Upper lobe of right lung (tissue), 1 donor: ENCODE results near the gene SLC35F3. TPM values are rescaled to one million over a fixed set of nuclear protein-coding genes. Genes with fewer than 3 reads are reported as not detected.
A peak's percentile ranks its signal among the peaks of the same experiment; 100 is the strongest.

ENCODE experiments used
- ATAC-seq: fragments of 200-7000 bp; cut with Tn5 transposase; one replicate; pipeline ENCODE4 v1.9.1; 2020; ENCODE audit warnings: mild to moderate bottlenecking, moderate library complexity
- DNase-seq: peaks from one replicate; pipeline ENCODE4 v3.0.0-alpha.2; 2020
- H3K27ac ChIP-seq: fragments of 200-600 bp; one replicate; pipeline ENCODE4 v1.8.0; 2022
- H3K27me3 ChIP-seq: fragments of 200-600 bp; one replicate; pipeline ENCODE4 v1.8.0; 2022; ENCODE audit warnings: mild to moderate bottlenecking
- H3K36me3 ChIP-seq: fragments of 200-600 bp; one replicate; pipeline ENCODE4 v1.8.0; 2022
- H3K4me1 ChIP-seq: fragments of 200-600 bp; one replicate; pipeline ENCODE4 v1.8.0; 2022
- H3K4me3 ChIP-seq: fragments of 200-600 bp; one replicate; pipeline ENCODE4 v1.8.0; 2022; ENCODE audit warnings: mild to moderate bottlenecking
- H3K9me3 ChIP-seq: fragments of 200-600 bp; one replicate; pipeline ENCODE4 v1.8.0; 2022
- intact Hi-C: fragments of 100-400 bp; cut with DNase I; formaldehyde crosslinking; loops from one replicate; pipeline ENCODE4 v1.11.0; 2022
- total RNA-seq: library from RNA; stranded (reverse); fragmentation: NEBNext Ultra II Directional; extraction: Animal tissue kit (Norgen Biotek cat#: 25700); gene quantifications from one replicate; pipeline ENCODE4 v1.2.1, GENCODE V29; 2021
- TF ChIP-seq, protein P1 (sequence below): fragments of 200-600 bp; IDR thresholded peaks from one replicate; pipeline ENCODE4 v1.8.0; 2022; ENCODE audit warnings: antibody characterized with exemption
- donor health status: DM: no; HTN: yes; CAD: no; lungs with severe emphysema.

Gene SLC35F3
- total RNA-seq, 1 donor from 2014 or later = 0.29 TPM

- no peak for DNase-seq
- TF ChIP-seq, protein P1, sequence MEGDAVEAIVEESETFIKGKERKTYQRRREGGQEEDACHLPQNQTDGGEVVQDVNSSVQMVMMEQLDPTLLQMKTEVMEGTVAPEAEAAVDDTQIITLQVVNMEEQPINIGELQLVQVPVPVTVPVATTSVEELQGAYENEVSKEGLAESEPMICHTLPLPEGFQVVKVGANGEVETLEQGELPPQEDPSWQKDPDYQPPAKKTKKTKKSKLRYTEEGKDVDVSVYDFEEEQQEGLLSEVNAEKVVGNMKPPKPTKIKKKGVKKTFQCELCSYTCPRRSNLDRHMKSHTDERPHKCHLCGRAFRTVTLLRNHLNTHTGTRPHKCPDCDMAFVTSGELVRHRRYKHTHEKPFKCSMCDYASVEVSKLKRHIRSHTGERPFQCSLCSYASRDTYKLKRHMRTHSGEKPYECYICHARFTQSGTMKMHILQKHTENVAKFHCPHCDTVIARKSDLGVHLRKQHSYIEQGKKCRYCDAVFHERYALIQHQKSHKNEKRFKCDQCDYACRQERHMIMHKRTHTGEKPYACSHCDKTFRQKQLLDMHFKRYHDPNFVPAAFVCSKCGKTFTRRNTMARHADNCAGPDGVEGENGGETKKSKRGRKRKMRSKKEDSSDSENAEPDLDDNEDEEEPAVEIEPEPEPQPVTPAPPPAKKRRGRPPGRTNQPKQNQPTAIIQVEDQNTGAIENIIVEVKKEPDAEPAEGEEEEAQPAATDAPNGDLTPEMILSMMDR = no peak
- peaks cover 4% of the 10 kb centered on the region for H3K4me1 ChIP-seq
- H3K4me3 ChIP-seq = peak overlapping the region; percentile 12
- H3K27ac ChIP-seq = no peak overlapping the region
- intact Hi-C loops = no loop called here
- no peaks in the 10 kb centered on the region for H3K27me3 ChIP-seq
- H3K36me3 ChIP-seq = no peaks in the 10 kb centered on the region
- no peak for ATAC-seq
- no peaks in the 10 kb centered on the region for H3K9me3 ChIP-seq
Measured at GRCh38 chr1:234309243-234309597, 404.7 kb downstream of the SLC35F3 start.

- DNase-seq (peak; percentile 80), ATAC-seq (peak; percentile 92)
- H3K4me3 ChIP-seq = peak overlapping the region; percentile 12
- TF ChIP-seq, protein P1 = peak; percentile 88
- intact Hi-C loops = no loop called here
- H3K36me3 ChIP-seq = no peaks in the 10 kb centered on the region
- no peak overlapping the region for H3K27ac ChIP-seq
- peaks cover 4% of the 10 kb centered on the region for H3K4me1 ChIP-seq
- no peaks in the 10 kb centered on the region for H3K27me3 ChIP-seq
- no peaks in the 10 kb centered on the region for H3K9me3 ChIP-seq
Measured at GRCh38 chr1:234309598-234310459, 405.4 kb downstream of the SLC35F3 start.

DNA sequence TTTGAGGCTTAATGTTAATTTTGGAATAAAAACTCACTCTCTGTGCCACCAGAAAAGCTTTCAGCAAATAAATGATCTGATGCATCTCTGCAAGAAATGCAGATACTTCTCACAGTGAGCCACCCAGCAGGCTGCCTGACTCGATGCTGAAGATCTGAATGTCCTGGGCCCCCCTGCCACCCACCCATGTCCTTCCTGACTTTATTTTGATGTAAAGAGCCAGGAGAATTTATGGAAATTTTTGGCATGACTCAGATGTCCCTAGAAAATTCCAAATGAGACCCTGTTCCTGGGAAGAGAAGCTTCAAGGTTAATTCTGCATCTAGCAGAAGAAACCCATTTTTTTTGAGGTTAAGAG is 406.0 kb downstream of the SLC35F3 start:
- Histone ChIP-seq H3K27ac (no peak overlapping the region), H3K4me1 (peaks cover 4% of the 10 kb centered on the region), H3K36me3 (no peaks in the 10 kb centered on the region), H3K4me3 (no peak overlapping the region), H3K27me3 (no peaks in the 10 kb centered on the region), H3K9me3 (no peaks in the 10 kb centered on the region)
- ATAC-seq = no peak
- TF ChIP-seq, protein P1 = no peak
- intact Hi-C loops = no loop called here
- no peak for DNase-seq

GRCh38 chr1:234311414-234311813 is 406.9 kb downstream of the SLC35F3 start:
- Histone ChIP-seq H3K9me3 (no peaks in the 10 kb centered on the region), H3K4me1 (peaks cover 4% of the 10 kb centered on the region), H3K4me3 (no peak overlapping the region), H3K36me3 (no peaks in the 10 kb centered on the region), H3K27ac (no peak overlapping the region), H3K27me3 (no peaks in the 10 kb centered on the region)
- TF ChIP-seq, protein P1 = no peak
- ATAC-seq (no peak), DNase-seq (no peak)
- intact Hi-C loops = no loop called here

DNA sequence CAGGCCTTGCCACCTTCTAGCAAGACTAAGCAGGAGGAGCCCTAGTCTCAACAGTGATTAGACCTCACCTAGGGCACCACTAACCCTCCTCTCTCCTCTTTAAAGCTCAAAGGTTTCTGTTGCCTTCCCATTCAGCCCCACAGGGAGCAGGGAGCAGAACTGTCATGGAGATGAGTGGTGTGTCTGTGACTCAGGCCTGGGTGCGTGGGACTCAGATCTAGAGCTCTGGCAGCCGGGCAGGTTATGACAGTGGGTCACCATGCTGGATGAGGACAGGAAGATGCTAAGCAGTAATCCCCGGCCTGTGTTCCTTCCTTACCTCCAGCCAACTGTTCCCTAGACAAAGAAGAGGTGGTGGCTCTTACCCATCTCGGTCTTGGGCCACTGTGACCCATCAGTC is 408.7 kb downstream of the SLC35F3 start:
- no peaks in the 10 kb centered on the region for H3K9me3 ChIP-seq
- peaks cover 4% of the 10 kb centered on the region for H3K4me1 ChIP-seq
- DNase-seq (no peak), ATAC-seq (no peak)
- TF ChIP-seq, protein P1 = no peak
- H3K27me3 ChIP-seq = no peaks in the 10 kb centered on the region
- intact Hi-C loops = no loop called here
- no peaks in the 10 kb centered on the region for H3K36me3 ChIP-seq
- no peak overlapping the region for H3K27ac ChIP-seq
- no peak overlapping the region for H3K4me3 ChIP-seq
